GM18505 (cell line): ENCODE data around the gene ATP1B2.
A peak's percentile ranks its signal among the peaks of the same experiment; 100 is the strongest.
"Not testable (repeated sequence)": the region's sequence is repeated elsewhere in the genome, so short reads cannot be mapped to it uniquely, and the experiment has no call there.

Experiments
- ATAC-seq: cut with Tn5 transposase; IDR thresholded peaks from one replicate; pipeline ENCODE4 v1.9.1; 2021; ENCODE audit not compliant: unreplicated experiment
- POLR2A ChIP-seq: IDR thresholded peaks from 4 replicates; pipeline ENCODE4 v1.6.1; 2011; ENCODE audit warnings: borderline replicate concordance; ENCODE audit not compliant: insufficient read depth, insufficient read length; ENCODE audit errors: extremely low read depth

The ATP1B2 gene

GRCh38 chr17:7650509-7651096, at the start of gene ATP1B2:
Gene ATP1B2 (plus strand): TSS chr17:7650926. CDS start chr17:7651519, 593 bp downstream.
- no peak for ATAC-seq

GRCh38 chr17:7606280-7606679, 44.4 kb upstream of the ATP1B2 start:
- ATAC-seq = no peak
- no peak for TF ChIP-seq POLR2A

More at GRCh38 chr17:7650509-7651096, at the start of gene ATP1B2:
- no peak for TF ChIP-seq POLR2A

GRCh38 chr17:7610641-7611040, 40.1 kb upstream of the ATP1B2 start:
- no peak for TF ChIP-seq POLR2A
- no peak for ATAC-seq

GRCh38 chr17:7611635-7612293, 39.0 kb upstream of the ATP1B2 start:
- ATAC-seq = no peak
- no peak for TF ChIP-seq POLR2A

- TF ChIP-seq POLR2A = no peak
- no peak for ATAC-seq
Observed at GRCh38 chr17:7612294-7612640, 38.5 kb upstream of the ATP1B2 start.

- no peak for ATAC-seq
- TF ChIP-seq POLR2A = no peak
Observed at GRCh38 chr17:7613769-7614424, 36.8 kb upstream of the ATP1B2 start.

- TF ChIP-seq POLR2A = peak; percentile 67
- peak; percentile 79 for ATAC-seq
Observed at GRCh38 chr17:7614425-7615264, 36.1 kb upstream of the ATP1B2 start, which contains the start of gene FXR2. Gene FXR2 (minus strand): TSS chr17:7614897. CDS start chr17:7614532, 365 bp downstream.

- TF ChIP-seq POLR2A = peak; percentile 15
- no peak for ATAC-seq
Observed at GRCh38 chr17:7615265-7615747, 35.4 kb upstream of the ATP1B2 start.

GRCh38 chr17:7618608-7619007, 32.1 kb upstream of the ATP1B2 start:
- no peak for ATAC-seq
- no peak for TF ChIP-seq POLR2A

- no peak for TF ChIP-seq POLR2A
- no peak for ATAC-seq
Observed at GRCh38 chr17:7620835-7621234, 29.9 kb upstream of the ATP1B2 start.

- ATAC-seq = no peak
- no peak for TF ChIP-seq POLR2A
Observed at GRCh38 chr17:7623661-7624060, 27.1 kb upstream of the ATP1B2 start.

- not testable (repeated sequence) for ATAC-seq
Observed at GRCh38 chr17:7625749-7626148, 25.0 kb upstream of the ATP1B2 start.

- no peak for ATAC-seq
- no peak for TF ChIP-seq POLR2A
Observed at GRCh38 chr17:7626307-7626706, 24.4 kb upstream of the ATP1B2 start.
